BLaER1 (cell line): ENCODE data around the gene PPP1R13B.

ENCODE experiments used
- H3K27ac ChIP-seq: shearing (Covaris generic); formaldehyde crosslinking; 2 replicates; pipeline ENCODE4 v1.8.1; 2022
- H3K27me3 ChIP-seq: shearing (Covaris generic); formaldehyde crosslinking; 2 replicates; pipeline ENCODE4 v1.8.1; 2022
- H3K36me3 ChIP-seq: shearing (Covaris generic); formaldehyde crosslinking; 2 replicates; pipeline ENCODE4 v1.8.1; 2022
- H3K4me1 ChIP-seq: shearing (Covaris generic); formaldehyde crosslinking; 2 replicates; pipeline ENCODE4 v1.8.1; 2022
- H3K4me2 ChIP-seq: shearing (Covaris generic); formaldehyde crosslinking; 2 replicates; pipeline ENCODE4 v1.8.1; 2022
- H3K4me3 ChIP-seq: shearing (Covaris generic); formaldehyde crosslinking; 2 replicates; pipeline ENCODE4 v1.8.1; 2022
- H3K9ac ChIP-seq: shearing (Covaris generic); formaldehyde crosslinking; 2 replicates; pipeline ENCODE4 v1.8.1; 2022
- H3K9me3 ChIP-seq: shearing (Covaris generic); formaldehyde crosslinking; 2 replicates; pipeline ENCODE4 v1.8.1; 2022
- H4K20me1 ChIP-seq: shearing (Covaris generic); formaldehyde crosslinking; 2 replicates; pipeline ENCODE4 v1.8.1; 2022
- Cebpa-rat ChIP-seq: shearing (Covaris generic); IDR thresholded peaks from 2 replicates; pipeline ENCODE4 v1.8.1; 2022

PPP1R13B gene

GRCh38 chr14:103734081-103734888 lies 113.1 kb downstream of the PPP1R13B start:
- no peak overlapping the region for H3K27ac ChIP-seq
- no peaks in the 10 kb centered on the region for H3K27me3 ChIP-seq
- H3K4me3 ChIP-seq, result no peak overlapping the region
- no peaks in the 10 kb centered on the region for H3K4me1 ChIP-seq
- no peak overlapping the region for H3K9ac ChIP-seq
- H4K20me1 ChIP-seq, result no peaks in the 10 kb centered on the region
- no peaks in the 10 kb centered on the region for H3K9me3 ChIP-seq
- no peak for TF ChIP-seq Cebpa-rat
- H3K36me3 ChIP-seq, result peaks cover 89% of the 10 kb centered on the region
- H3K4me2 ChIP-seq, result no peak overlapping the region

GRCh38 chr14:103733651-103734050 lies 113.7 kb downstream of the PPP1R13B start:
- 0 out of 2 replicates have a peak, but pooled peaks cover 2% of the 10 kb centered on the region for H4K20me1 ChIP-seq

DNA sequence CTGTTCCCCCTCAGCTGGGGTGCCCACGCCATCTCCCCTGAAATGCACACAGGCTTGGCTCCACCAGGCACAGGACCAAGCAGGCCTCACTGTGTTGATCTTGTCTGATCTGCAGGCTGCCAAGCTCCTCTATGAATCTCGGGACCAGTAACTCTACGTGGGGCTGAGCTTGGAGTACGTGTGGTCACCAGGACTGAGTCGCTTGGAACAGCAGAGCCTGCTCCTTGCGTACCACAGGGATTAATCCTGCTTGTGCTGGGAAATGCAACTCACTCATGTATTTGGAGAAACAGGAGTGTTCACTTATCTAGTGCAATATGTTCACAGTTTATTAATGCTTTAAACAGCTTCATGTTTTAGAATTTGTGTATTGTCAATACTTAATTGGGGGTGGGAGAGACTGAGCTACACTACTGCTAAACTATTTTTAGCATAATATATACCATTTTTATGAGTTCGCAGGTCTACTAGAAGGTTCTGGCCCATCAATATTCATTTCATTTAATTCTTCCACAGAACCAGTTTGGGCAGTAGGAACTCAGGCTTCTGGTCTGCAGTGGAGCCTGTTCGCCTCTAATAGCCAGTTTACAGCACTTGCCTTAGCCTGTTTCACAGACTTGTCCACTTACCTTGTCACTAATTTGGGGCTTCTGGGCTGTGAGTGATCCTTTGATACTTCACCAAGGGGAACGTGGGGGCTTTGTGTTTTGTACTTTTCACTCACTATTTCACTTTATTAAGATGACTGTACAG lies 114.3 kb downstream of the PPP1R13B start:
- no peak overlapping the region for H3K4me2 ChIP-seq
- no peak for TF ChIP-seq Cebpa-rat
- H3K27ac ChIP-seq, result no peak overlapping the region
- no peaks in the 10 kb centered on the region for H3K27me3 ChIP-seq
- H3K4me3 ChIP-seq, result no peak overlapping the region
- H3K36me3 ChIP-seq, result peaks cover 94% of the 10 kb centered on the region
- 0 out of 2 replicates have a peak, but pooled peaks cover 8% of the 10 kb centered on the region for H4K20me1 ChIP-seq
- no peaks in the 10 kb centered on the region for H3K4me1 ChIP-seq
- H3K9ac ChIP-seq, result no peak overlapping the region; the same call in 1 of the 2 replicates
- no peaks in the 10 kb centered on the region for H3K9me3 ChIP-seq

More at GRCh38 chr14:103733651-103734050, 113.7 kb downstream of the PPP1R13B start:
- Histone ChIP-seq H3K36me3 (peaks cover 89% of the 10 kb centered on the region), H3K4me1 (no peaks in the 10 kb centered on the region), H3K4me3 (no peak overlapping the region), H3K9ac (no peak overlapping the region; the same call in 1 of the 2 replicates), H3K27me3 (no peaks in the 10 kb centered on the region), H3K27ac (no peak overlapping the region), H3K9me3 (no peaks in the 10 kb centered on the region), H3K4me2 (no peak overlapping the region)
- no peak for TF ChIP-seq Cebpa-rat

- H3K9ac ChIP-seq, result no peak overlapping the region
Measured at GRCh38 chr14:103731916-103732867, 115.2 kb downstream of the PPP1R13B start.

GRCh38 chr14:103731481-103731880 lies 115.9 kb downstream of the PPP1R13B start:
- Histone ChIP-seq H3K4me1 (no peaks in the 10 kb centered on the region), H4K20me1 (peaks cover 11% of the 10 kb centered on the region; the same call in 1 of the 2 replicates), H3K9ac (no peak overlapping the region), H3K36me3 (peaks cover 93% of the 10 kb centered on the region), H3K27ac (no peak overlapping the region), H3K9me3 (no peaks in the 10 kb centered on the region), H3K4me3 (no peak overlapping the region), H3K27me3 (no peaks in the 10 kb centered on the region), H3K4me2 (no peak overlapping the region)
- TF ChIP-seq Cebpa-rat, result no peak

More at GRCh38 chr14:103731916-103732867, 115.2 kb downstream of the PPP1R13B start:
- TF ChIP-seq Cebpa-rat, result no peak
- no peaks in the 10 kb centered on the region for H3K4me1 ChIP-seq
- no peaks in the 10 kb centered on the region for H3K9me3 ChIP-seq
- H3K27ac ChIP-seq, result no peak overlapping the region
- H3K4me3 ChIP-seq, result no peak overlapping the region
- no peaks in the 10 kb centered on the region for H3K27me3 ChIP-seq
- H3K36me3 ChIP-seq, result peaks cover 94% of the 10 kb centered on the region
- no peak overlapping the region for H3K4me2 ChIP-seq
- 0 out of 2 replicates have a peak, but pooled peaks cover 10% of the 10 kb centered on the region for H4K20me1 ChIP-seq

DNA sequence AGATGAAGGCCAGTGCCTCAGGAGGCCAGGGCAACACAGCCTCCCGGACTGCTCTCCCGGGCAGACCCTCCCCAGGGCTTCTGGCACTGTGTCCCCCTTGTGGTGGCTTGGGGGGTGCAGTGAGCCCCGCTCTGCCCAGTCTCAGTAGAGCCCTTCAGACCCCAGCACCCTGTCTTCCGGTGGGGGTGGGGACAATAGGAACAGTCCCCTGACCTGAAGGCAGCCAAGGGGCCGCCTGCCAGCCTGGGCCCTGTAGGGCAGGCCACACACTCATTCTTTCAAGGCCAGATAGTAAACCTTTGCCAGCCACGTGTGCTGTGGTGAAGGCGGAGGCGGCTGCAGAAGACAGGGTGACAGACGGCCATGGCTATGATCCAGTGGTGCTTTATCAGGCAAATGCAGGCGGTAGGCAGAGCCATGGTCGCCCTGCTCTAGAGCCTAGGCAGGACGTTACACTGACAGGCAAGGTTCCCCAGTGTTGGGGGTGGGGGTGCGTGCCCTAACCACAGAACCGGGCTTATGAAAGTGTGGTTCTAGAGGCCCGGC lies 116.8 kb downstream of the PPP1R13B start:
- Histone ChIP-seq H3K4me1 (no peaks in the 10 kb centered on the region), H3K27ac (no peak overlapping the region), H3K27me3 (no peaks in the 10 kb centered on the region), H3K9me3 (no peaks in the 10 kb centered on the region), H3K36me3 (peaks cover 93% of the 10 kb centered on the region), H3K4me2 (no peak overlapping the region), H3K9ac (no peak overlapping the region), H3K4me3 (no peak overlapping the region), H4K20me1 (peaks cover 20% of the 10 kb centered on the region; the same call in 1 of the 2 replicates)
- TF ChIP-seq Cebpa-rat, result no peak

GRCh38 chr14:103729496-103730448 lies 117.6 kb downstream of the PPP1R13B start:
- Histone ChIP-seq H3K27ac (no peak overlapping the region), H3K4me3 (no peak overlapping the region), H3K9me3 (no peaks in the 10 kb centered on the region), H3K4me1 (no peaks in the 10 kb centered on the region), H4K20me1 (peaks cover 28% of the 10 kb centered on the region), H3K9ac (no peak overlapping the region), H3K36me3 (peaks cover 93% of the 10 kb centered on the region), H3K4me2 (no peak overlapping the region), H3K27me3 (no peaks in the 10 kb centered on the region)
- no peak for TF ChIP-seq Cebpa-rat

DNA sequence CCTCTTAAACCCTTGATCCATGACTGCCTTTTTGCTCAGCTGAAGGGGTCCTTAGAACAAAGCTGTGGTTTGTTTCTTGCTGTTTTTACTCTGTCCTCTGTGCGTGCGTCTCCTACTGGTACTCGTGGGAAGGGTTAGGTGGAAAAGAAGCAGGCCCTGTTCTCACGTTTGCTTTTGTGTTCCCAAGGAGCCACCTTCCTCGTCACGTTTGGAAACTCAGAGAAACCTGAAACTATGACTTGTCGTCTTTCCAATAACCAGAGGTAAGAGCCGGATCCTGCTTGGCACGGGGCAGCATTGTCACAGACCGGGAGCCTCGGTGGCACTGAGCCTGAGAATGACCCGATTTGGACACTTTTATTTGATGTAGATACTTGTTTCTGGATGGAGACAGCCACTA lies 118.7 kb downstream of the PPP1R13B start:
- Histone ChIP-seq H3K9me3 (no peaks in the 10 kb centered on the region), H3K27me3 (no peaks in the 10 kb centered on the region), H3K4me1 (no peaks in the 10 kb centered on the region), H3K9ac (no peak overlapping the region), H3K36me3 (peaks cover 88% of the 10 kb centered on the region), H3K4me3 (no peak overlapping the region), H4K20me1 (peaks cover 39% of the 10 kb centered on the region), H3K27ac (no peak overlapping the region), H3K4me2 (no peak overlapping the region)
- no peak for TF ChIP-seq Cebpa-rat
